Esophagus mucosa (tissue), 1 donor: ENCODE measurements around the gene TTLL8. TPM values are rescaled to one million over a fixed set of nuclear protein-coding genes. Genes with fewer than 3 reads are reported as not detected.

Experiments
- ATAC-seq: fragments of 200-7000 bp; cut with Tn5 transposase; one replicate; pipeline ENCODE4 v1.9.1; 2020
- total RNA-seq: library from RNA; stranded (reverse); gene quantifications from one replicate; pipeline ENCODE4 v1.2.4, GENCODE V29; 2023
- donor health status: DM: yes; HTN: yes; CAD: no.

TTLL8 gene
- total RNA-seq, 1 donor from 2014 or later = not detected

DNA sequence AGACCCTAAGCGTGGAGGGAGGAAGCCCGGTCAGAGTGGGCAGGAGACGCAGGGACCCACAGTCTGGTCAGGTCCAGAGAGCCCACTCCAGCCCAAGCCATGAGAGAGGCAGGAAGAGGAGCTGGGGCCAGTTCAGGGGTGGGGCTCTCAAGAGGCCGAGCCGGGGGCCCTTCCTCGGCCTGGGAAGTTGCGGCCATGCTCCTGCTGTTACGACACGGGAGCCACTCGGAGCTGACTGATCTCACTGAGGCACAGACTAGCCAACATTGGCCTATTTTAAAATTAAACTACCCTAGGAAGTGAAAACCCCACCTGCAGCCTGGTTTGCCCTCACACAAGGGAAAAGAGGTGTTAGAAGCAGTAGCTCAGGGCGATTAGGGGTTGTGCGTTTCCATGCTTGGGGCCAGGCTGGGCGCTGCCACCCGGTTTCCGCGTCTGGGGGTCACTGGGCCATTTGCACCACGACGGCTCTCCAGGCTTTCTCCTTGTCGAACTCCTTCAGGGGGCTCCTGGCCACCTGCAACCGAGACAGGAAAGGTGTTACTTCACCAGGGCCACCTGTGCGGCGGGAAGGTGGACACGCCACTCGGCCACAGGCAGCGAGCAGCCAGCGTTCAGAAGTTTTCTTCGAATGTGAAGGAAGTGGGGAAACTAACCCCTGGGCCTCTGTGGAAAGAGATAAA, 3.2 kb upstream of the TTLL8 start:
- ATAC-seq = no peak

DNA sequence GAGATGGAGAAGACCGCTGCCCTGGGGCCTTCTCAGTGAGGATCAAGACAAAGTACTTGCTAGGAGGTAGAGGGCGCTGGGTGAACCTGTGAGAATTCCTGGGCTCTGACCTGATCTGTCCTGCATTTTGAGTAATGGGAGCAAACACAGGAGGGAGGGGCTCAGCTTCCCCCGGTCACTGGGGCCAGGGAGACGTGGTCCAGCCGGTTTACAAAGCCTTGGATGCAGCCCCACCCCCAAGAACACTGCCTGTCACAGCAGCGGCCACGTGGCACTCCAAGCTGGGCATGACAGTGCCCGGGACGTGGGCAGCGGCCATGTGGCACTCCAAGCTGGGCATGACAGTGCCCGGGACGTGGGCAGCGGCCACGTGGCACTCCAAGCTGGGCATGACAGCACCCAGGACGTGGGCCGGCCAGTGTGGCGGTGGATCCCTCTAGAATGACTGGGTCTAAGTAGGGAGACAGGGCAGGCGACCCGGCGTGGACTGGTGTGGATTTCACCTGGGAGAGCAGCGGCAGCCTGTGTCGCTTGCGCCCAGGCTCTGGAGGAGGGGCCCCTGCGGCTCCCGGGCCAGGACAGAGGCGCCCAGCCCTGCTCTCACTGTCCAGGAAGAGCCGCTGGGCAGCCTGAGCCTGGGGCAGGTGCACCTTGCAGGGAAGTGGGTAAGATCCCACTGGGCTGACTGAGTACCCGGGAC, 2.5 kb upstream of the TTLL8 start:
- no peak for ATAC-seq

DNA sequence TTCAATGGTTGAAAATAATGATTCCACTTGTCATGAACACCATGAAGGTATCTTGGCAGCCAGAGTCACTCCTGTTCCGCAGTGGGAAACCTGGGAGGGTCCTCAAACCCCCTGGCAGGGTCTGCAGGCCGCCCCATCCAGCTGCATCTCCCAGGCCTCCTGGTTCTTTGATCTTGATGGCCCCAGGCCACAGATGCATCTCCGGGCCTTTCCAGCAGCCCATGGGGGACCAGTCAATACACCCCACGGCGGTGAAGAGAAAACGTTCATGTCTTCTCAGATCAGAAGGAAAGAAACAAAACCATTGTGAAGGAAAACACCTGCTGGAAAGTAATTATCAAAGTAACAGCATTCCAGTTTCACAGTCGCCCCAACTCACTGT, 1.8 kb upstream of the TTLL8 start:
- no peak for ATAC-seq

DNA sequence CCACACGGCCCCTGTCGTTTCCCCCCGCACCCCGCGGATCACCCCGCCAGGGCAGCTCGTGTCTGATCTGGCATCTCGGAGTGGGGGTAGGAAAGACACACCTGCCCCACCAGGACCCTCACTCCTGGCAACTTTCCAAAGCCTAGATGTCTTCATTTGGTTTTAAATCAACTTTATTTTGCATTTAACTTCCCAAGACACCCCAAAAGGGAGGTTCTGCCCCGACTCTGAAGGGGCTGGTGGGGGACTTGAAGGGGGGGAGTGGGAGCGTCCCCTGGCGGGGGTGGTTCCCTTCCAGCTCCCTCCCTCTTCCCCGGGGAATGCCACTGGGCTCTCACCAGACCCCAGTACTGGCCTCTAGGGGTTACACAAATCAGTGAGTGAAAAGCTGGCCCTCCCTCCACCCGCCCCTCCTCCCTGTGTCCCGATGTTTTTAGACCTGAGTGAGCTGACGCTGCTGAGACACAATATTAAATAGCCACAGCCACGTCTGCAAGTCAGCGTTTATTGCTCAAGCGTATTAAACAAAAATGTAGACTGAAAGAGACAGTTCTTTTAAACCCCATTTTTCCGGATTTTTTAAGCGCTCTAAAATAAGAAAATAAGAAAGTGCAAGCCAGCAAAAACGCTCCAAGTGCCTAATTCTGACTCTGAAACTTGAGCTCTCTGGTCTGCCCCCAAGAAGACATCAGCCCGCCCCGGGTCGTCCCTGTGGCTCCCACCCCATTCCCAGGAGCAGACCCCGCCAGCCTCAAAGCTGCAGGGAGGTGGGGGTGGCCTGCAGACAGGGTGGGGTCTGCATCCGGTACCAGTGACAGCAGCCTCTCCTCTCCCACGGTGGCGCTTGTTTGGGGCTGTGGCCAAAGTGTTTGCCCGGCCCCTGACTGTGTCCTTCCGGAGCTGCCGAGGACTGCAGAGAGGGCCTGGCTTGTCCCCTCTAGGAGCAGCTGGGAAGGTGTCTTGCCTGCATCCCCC, 1.1 kb upstream of the TTLL8 start:
- no peak for ATAC-seq

DNA sequence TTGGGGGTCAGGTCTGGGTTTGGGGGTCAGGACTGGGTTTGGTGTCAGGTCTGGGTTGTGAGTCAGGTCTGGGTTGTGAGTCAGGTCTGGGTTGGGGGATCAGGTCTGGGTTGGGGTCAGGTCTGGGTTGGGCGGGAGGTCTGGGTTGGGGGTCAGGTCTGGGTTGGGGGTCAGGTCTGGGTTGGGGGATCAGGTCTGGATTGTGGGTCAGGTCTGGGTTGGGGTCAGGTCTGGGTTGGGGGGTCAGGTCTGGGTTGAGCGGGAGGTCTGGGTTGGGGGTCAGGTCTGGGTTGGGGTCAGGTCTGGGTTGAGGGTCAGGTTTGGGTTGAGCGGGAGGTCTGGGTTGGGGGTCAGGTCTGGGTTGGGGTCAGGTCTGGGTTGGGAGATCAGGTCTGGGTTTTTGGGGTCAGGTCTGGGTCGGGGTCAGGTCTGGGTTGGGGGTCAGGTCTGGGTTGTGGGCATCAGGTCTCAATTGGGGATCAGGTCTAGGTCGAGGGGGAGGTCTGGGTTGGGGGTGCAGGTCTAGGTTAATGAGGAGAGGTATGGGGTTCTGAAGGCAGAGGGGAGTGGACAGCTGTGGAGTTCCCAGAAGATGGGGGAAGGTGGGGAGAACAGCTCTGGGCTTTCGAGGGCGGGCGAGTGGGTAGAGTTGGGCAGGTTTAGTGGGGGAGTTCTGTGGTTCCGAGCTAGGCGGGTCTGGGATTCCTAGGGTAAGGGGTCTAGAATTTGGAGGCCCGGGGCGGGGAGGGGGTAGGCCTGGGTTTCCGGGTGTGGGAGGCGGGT, 629 bp downstream of the TTLL8 start:
- no peak for ATAC-seq

DNA sequence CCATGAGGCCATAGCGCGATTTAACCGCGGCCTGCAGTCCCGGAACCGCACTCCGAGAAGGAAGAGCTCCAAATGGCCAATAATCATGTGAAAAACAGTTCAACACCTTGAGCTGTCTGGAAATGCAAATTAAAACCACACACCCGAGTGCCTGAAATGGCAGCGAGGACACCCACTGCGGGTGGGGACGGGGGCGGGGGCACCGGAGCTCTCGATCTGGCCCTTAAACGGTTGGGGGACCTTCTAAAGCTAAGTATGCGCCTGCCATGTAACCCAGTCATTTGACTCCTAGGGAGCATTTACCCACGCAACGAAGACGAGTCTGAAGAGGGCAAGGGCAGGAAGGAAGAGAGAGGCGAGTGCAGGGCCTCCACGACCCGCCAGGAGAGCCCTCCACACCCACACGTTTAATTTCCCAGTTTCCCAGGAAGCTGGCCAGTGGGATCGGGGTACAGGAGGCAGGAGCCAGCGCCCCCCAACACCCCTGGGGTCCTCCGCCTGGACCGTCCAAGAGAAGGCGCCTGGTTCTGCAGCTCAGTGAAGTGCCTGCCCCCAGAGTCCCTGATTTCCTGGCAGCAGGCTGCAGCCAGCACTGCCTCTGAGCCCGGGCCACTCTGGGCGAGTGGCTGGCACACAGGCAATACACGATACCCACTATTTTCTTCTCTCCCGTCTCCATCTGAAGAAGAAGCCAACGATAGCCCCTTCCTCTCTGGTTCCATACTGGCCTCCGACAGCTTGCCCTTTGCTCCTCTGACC, 1.7 kb downstream of the TTLL8 start:
- no peak for ATAC-seq

DNA sequence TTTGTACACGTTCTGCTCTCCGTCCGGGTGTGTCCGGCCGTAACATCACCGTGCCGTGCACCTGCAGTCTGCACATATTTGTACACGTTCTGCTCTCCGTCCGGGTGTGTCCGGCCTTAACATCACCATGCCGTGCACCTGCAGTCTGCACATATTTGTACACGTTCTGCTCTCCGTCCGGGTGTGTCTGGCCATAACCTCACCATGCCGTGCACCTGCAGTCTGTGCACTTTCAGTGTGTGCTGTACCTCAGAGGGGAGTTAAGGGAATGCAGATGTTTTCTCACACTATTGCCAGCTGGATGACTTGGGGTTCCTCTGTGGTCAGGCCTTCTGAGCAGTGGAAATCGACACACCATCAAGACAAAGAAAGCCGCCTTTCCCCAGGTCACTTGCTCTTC, 4.2 kb downstream of the TTLL8 start:
- ATAC-seq = no peak

DNA sequence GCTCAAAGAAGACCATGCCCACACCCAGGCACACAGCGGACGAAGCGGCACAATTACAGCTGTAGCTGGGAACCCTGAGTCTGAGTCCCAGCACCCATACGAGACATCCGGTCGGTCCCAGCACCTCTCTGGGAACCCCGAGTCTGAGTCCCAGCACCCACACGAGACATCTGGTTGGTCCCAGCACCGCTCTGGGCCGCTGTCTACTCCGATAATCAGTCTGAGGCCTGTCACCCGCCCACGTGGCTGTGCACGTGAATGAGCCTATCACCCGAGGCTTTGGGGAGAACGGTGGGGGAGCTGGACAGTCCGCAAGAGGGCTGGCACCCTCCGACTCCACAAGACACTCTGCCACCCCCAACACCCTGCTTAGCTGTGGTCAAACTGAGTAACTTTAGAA, 6.2 kb downstream of the TTLL8 start:
- ATAC-seq = no peak

DNA sequence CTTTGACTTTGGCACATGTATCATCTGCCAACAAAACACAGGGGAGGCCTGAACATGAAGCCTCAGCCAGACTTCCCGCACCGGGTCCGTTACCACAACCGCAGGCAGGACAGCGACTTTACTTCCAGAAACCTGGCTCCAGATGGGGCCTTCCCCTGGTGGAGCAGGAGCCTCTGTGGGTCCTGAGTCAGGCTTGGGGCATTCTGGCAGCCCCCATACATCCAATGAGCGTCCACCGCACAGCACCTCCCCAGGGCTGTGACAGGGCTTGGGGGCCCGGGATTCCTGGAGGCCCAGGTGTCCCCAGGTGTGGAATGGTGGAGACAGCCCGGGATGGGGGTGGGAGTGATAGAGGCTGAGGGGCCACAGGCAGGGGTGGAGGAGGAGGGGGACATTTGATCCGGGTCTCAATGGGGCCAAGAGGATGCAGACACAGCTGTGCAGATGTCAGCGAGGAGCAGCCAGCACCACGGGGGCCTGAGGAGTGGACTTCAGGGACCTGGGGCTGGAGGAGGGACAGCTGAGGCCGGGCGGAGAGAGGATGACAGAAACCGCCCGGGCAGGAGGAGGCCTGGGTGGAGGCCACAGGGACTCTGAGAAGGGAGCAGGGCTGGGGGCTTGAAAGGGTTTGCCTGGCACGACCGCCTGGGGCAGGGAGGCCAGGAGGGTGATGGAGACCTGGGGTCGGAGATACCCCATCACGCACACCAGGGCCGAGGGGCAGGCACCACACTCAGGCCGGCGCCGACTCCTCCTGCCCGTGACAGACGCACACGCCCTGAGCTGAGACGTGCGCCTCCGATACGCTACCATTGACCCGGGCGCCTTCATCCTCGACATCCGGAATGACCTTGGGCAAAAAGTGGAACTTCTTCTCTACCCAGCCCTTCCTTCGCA, 8.6 kb downstream of the TTLL8 start:
- no peak for ATAC-seq

DNA sequence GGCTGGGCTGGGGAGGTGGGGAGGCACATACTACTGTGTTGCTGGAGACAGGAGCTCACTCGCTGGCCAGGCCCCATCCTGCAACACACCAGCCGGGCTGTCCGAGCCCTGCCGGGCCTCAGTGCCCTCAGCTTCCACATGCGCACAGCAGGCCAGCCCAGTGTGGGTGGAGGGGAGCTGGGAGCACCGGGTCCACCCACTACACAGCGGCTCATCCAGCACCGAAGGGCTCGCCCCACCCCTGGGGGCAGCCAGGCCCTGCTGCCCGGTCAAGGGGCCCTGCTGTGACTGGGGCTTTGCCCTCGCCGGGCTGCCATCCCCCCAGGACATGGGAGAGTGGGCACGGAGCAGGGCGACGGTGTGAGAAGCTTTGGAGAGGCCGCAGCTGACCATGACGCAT, 9.3 kb downstream of the TTLL8 start:
- ATAC-seq = no peak

DNA sequence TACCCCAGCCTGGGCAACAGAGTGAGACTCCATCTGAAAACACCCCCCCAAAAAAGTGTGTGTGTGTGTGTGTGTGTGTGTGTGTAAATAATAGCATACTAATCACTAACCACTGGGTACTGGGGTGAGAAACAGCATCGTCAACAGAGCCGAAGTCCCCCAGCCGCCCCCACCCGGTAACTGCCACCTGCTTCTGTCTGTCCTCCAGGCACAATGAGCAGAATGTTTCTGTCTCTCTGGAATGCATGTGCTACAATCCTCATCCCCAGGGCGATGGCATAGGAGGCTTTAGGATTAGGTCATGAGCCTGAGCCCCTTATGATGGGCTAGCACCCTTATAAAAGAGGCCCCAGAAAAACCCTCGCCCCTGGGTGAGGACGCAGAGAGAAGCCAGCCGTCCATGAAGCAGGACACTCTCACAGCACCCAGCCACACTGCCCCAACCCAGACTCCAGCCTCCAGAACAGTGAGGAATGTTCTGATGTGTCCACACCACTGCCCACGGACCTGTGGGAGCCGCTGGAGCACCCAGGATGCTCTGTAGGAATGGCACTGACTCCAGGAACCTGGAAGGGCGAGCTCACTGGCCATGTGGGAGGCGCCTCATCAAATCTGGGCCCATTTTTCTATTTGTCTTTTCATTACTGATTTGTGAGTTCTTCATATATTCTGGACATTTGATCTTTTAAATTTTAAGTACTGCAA, 9.9 kb downstream of the TTLL8 start:
- no peak for ATAC-seq

DNA sequence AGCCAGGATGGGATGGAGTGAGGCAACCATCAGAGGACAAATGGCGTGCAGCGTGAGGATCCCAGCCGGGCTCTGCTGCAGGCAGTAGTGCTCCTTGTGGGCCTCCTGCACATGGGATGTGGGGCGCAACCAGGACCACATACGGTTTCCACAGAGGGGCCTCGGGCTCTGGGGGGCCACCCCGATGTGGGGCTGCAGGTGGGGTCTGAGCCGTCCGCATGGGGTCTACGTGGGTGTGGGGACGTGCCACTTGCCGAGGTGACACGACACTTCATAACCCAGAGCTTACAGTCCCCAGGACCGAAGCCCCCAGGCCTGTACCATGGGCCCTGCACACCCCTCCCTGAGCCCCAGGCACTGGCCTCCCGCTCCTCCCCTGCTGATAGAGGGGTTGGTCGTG, 10.8 kb downstream of the TTLL8 start:
- ATAC-seq = no peak

DNA sequence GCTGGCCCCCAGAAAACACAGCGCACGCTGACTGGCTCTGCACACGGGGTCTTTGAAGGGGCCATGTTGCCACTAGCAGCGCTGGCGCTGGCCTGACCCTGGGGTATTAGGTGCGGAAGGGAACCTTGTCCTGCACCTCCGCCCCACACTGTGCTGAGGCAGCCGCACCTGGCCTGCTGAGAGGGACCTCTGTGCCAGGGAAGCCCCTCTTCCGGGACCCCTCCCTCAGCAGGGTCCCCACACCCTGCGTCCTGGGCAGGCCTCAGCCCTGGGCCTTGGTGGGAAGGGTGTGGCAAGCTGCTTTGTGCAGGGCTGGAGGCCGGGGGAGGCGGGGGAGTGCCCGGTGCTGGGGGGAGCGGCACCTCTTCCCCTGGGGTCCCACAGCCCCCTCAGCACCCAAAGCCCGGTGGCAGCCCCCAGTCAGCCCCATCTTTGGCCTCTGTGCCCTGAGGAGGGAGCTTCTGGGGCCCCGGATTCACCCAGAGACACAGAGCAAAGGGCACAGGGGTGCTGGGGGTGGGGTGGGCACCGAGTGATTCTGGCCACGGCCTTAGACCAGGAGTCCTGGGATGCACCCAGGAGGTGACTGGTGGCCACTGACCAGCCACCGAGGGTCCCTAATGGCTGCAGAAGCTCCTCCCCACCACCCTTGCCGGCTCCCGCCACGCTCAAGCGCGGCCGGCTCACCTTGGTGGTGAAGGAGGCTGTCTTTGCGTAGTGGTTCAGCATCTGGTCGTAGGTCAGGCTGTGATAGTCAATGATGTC, 11.4 kb downstream of the TTLL8 start:
- ATAC-seq = no peak

DNA sequence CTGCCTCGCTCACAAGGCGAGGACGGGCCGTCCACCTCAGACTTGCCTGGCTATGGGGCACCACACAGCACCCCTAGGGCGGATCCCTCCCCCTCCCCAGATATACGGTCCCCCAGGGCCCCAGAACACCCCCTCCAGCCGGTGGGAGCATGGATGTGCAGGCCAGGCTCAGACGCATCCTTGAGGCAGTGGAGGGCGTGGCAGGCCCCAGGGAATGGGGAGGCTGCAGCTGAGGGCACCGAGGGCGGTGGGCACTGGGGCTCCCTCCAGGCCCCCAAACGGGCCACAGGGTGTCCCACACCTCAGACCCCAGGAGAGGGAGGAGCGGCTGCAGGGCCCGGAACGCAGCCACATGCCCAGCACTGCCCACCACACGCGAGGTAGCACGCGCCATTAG, 12.1 kb downstream of the TTLL8 start:
- ATAC-seq = peak; percentile 21

DNA sequence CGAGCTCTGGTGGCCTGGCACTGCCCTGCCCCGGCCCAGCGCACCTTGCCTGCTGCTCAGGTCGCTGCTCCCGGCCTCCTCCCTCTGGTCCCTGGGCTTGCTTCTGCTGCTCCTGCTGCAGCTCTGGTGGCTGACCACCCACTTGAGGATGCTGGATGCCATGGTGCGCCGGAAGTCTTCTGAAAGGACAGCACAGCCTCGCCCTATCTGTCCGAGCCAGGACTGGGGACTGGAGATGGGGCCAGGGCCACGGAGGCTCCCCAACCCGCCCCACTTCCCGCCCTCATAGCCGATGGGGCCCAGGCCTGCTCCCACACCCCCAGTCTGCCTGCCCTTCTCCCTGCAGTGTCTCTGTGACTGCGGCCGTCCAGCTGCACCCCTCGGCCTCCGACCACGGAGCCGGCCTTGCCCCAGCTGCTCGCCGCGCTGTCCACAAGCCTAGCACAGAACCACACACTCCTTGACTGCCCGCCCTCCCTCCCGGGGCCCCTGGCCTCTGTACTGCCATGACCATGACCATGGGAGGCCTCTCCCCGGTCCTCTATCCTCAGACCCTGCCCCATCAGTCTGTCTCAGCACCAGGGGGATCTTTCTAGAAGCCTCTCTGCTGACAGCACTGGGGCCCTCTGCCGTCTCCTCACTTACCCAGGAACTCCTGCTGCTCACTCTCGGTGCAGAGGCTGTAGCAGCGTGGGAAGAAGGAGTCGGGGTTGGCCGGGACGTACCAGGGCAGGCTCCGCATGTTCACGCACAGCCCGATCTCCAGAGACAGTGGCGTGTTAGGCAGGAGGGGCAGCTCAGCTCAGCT, 12.7 kb downstream of the TTLL8 start:
- no peak for ATAC-seq

DNA sequence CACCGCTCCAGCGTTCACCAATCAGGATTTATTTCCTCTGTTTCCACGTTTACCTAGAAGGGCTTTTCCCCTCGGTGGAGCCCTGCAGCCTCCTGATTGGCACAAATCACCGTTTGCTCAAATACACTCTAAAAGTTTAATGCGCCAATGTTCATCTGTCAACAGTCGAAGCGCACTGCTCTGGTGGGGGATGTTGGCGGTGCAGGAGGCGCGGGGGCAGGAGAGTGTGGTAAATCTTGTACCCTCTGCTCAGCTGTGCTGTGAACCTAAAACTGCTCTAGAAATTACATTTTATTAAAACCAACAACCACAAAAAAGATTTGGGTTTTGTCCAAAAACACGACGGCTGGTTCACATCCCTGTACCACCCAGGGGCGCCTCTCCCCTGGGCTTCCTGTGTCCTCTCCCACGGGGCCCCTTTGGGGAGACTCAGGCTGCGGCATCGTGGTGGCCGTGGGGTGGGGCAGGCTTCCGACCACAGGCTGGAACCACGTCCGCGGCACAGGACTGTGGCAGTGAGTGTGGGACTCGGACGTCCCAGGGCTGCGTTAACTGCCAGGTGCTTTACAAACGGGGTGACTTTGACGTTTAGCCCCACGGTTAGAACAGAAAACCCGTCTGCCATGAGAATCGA, 13.5 kb downstream of the TTLL8 start:
- no peak for ATAC-seq

DNA sequence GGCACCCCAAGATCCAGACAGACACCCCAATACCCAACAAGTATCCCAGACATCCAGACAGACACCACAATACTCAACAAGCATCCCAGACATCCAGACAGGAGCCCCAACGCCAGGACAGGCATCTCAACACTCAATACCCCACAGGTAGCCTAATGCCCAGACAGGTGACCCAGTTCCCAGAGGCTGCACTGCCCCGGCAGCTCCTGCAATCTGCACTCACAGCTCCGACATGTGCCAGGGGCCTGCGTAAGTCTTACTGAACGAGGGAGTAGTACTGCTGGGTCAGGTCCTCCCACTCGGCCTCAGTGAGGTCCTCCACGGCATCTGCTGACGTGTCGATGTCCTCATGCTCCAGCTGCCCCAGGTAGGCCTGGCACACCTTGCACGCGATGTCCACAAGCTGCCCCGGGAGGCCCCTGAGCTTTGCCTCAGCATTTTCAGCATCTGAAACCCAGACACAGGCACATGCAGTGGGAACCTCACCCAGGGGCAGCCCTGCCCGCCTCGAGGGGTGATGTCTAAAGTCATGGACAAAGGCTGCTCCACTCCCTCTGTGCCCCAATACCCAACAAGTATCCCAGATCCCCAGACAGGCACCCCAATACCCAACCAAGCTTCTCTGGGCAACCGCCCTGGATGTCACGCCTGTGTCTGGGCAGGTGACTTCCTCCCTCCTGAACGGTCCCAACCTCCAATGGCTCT, 16.6 kb downstream of the TTLL8 start:
- peak; percentile 24 for ATAC-seq
